K562 (cell line): Measurements from ENCODE around the gene CPED1. TPM values are rescaled to one million over a fixed set of nuclear protein-coding genes. Genes with fewer than 3 reads are reported as not detected.
A peak's percentile ranks its signal among the peaks of the same experiment; 100 is the strongest.

Experiments
- CBFA2T3 ChIP-seq: fragments of 450-650 bp; IDR thresholded peaks from 2 replicates; pipeline ENCODE4 v1.6.1; 2017
- COPS2 ChIP-seq: fragments of 450-650 bp; conservative IDR thresholded peaks from 2 replicates; pipeline ENCODE4 v1.6.1; 2016; ENCODE audit warnings: mild to moderate bottlenecking, moderate library complexity
- ETV6 ChIP-seq, 3 experiments: fragments of 150-350 bp in 1 of 3; sonication (generic) in 1 of 3; formaldehyde crosslinking in 1 of 3; IDR thresholded peaks; 2 replicates each; pipeline versions ENCODE4 v1.6.1 to v1.8.0; 2014 to 2022; ENCODE audit warnings: borderline replicate concordance in 2 of 3, low read depth in 2 of 3, antibody characterized with exemption in 1 of 3, low read length in 1 of 3, mild to moderate bottlenecking in 1 of 3, missing genetic modification reagents in 1 of 3
- KDM2B ChIP-seq: fragments of 250-450 bp; sonication (Bioruptor Pico); IDR thresholded peaks from 2 replicates; pipeline ENCODE4 v1.8.0; 2021; ENCODE audit warnings: mild to moderate bottlenecking, moderate library complexity
- LCOR ChIP-seq: sonication (generic); formaldehyde crosslinking; IDR thresholded peaks from 2 replicates; pipeline ENCODE4 v1.8.0; 2022; ENCODE audit warnings: mild to moderate bottlenecking, missing genetic modification reagents
- MAFK ChIP-seq: IDR thresholded peaks from 2 replicates; pipeline ENCODE4 v1.6.1; 2011; ENCODE audit warnings: low read length, improper control_type of control experiment
- NCOA6 ChIP-seq: fragments of 450-650 bp; IDR thresholded peaks from 2 replicates; pipeline ENCODE4 v1.6.1; 2017; ENCODE audit warnings: mild to moderate bottlenecking
- NFATC3 ChIP-seq: fragments of 450-650 bp; IDR thresholded peaks from 2 replicates; pipeline ENCODE4 v1.6.1; 2017; ENCODE audit warnings: mild to moderate bottlenecking
- SRSF1 ChIP-seq: fragments of 200-400 bp; formaldehyde crosslinking; IDR thresholded peaks from 2 replicates; pipeline ENCODE4 v1.6.1; 2017; ENCODE audit warnings: mild to moderate bottlenecking, low read depth, low read length, moderate library complexity
- TFAM ChIP-seq: fragments of 250-450 bp; sonication (Bioruptor Pico); conservative IDR thresholded peaks from 2 replicates; pipeline ENCODE4 v1.5.0; 2021; ENCODE audit warnings: mild to moderate bottlenecking, moderate library complexity
- YBX1 ChIP-seq: fragments of 450-650 bp; IDR thresholded peaks from 2 replicates; pipeline ENCODE4 v1.7.1; 2016; ENCODE audit warnings: mild to moderate bottlenecking
- ZNF23 ChIP-seq: fragments of 250-450 bp; sonication (Bioruptor Pico); IDR thresholded peaks from 2 replicates; pipeline ENCODE4 v1.4.0; 2020; ENCODE audit warnings: mild to moderate bottlenecking
- ZSCAN32 ChIP-seq: fragments of 450-650 bp; formaldehyde crosslinking; IDR thresholded peaks from 2 replicates; pipeline ENCODE4 v1.4.0; 2020; ENCODE audit warnings: mild to moderate bottlenecking, moderate library complexity
- polyA plus RNA-seq, 8 experiments: library from polyadenylated mRNA; depleted of rRNA in 4 of 8; stranded (reverse) in 5 of 8; unstranded in 3 of 8; fragments of >200 nt; fragmentation: Nextera tagmentation in 2 of 8; fragmentation: Illumina TruSeq in 1 of 8; extraction: Ambion mirVana in 2 of 8; extraction: Trizol in 1 of 8; gene quantifications; 2 replicates each; pipeline versions ENCODE4 v1.2.1 to v1.2.3, GENCODE V29; 2011 to 2014; ENCODE audit warnings: inconsistent platforms in 1 of 8, missing spikeins in 1 of 8
- total RNA-seq, 7 experiments: library from RNA; depleted of rRNA in 6 of 7; stranded (reverse); fragments of >200 nt in 6 of 7; fragmentation: Illumina TruSeq in 2 of 7; extraction: Trizol in 2 of 7; gene quantifications; 2 replicates each; pipeline versions ENCODE4 v1.2.1 to v1.2.3, GENCODE V29; 2011 to 2021; ENCODE audit warnings: low replicate concordance in 1 of 7
- TF ChIP-seq, protein P1 (sequence below): fragments of 450-650 bp; formaldehyde crosslinking; IDR thresholded peaks from 2 replicates; pipeline ENCODE4 v1.4.0; 2020; ENCODE audit warnings: mild to moderate bottlenecking, mixed read lengths
- TF ChIP-seq, protein P2 (sequence below): fragments of 450-650 bp; IDR thresholded peaks from 2 replicates; pipeline ENCODE4 v1.7.1; 2018; ENCODE audit warnings: mild to moderate bottlenecking, low read depth; ENCODE audit not compliant: partially characterized antibody
- TF ChIP-seq, protein P3 (sequence below): fragments of 250-450 bp; sonication (Bioruptor Pico); IDR thresholded peaks from 2 replicates; pipeline ENCODE4 v1.5.0; 2021; ENCODE audit warnings: mild to moderate bottlenecking, moderate library complexity
- TF ChIP-seq, protein P4 (sequence below): fragments of 450-650 bp; IDR thresholded peaks from 2 replicates; pipeline ENCODE4 v1.6.1; 2018; ENCODE audit not compliant: partially characterized antibody

CPED1 gene
- total and polyA plus RNA-seq, 9 of the 15 experiments (the other 6 are each of a cell fraction or from before 2014, with no cell fraction given) = 195 to 393 (median 290) TPM

DNA sequence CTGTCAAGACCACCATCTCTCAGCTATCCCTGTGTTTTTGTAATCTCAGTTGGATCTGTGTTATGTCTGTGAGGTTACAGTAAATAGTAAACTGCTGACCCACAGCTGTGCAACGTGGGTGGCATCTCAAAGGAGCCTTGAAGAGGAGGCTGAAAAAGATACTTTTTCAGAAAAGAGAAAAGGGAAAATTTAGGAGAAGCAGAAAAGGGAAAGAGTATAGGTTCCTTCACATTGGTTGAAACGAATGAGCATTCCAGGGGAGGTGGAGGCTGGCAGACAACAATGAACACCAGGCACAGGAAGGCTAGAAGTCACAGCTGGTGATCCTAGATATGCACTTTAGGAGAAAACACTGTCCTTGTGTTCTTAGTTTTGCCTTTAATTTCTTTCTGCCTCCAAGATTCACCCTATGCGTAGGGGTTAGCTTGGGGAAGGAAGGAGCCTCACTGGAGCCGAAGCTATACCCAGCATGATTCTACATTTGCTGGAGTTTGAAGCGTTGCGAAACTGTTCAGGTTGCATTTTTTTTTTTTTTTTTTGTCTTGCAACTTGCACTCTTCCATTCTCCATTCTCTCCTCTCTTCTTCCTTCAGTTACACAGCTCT is 18.3 kb downstream of the CPED1 start (continued):
- TF ChIP-seq, protein P1, sequence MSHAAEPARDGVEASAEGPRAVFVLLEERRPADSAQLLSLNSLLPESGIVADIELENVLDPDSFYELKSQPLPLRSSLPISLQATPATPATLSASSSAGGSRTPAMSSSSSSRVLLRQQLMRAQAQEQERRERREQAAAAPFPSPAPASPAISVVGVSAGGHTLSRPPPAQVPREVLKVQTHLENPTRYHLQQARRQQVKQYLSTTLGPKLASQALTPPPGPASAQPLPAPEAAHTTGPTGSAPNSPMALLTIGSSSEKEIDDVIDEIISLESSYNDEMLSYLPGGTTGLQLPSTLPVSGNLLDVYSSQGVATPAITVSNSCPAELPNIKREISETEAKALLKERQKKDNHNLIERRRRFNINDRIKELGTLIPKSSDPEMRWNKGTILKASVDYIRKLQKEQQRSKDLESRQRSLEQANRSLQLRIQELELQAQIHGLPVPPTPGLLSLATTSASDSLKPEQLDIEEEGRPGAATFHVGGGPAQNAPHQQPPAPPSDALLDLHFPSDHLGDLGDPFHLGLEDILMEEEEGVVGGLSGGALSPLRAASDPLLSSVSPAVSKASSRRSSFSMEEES (CRISPR knock-in tag) = no peak
- TF ChIP-seq TFAM (CRISPR knock-in tag) (no peak), LCOR (no peak), SRSF1 (no peak), CBFA2T3 (peak; percentile 82), ETV6 (IDR thresholded peaks at IDR 0.05; ENCODE audit: borderline replicate concordance in 1 of 2, low read depth in 2 of 2, low read length in 1 of 2) (no peak), ETV6 (CRISPR knock-in tag; IDR thresholded peaks at IDR 0.05; ENCODE audit: borderline replicate concordance) (no peak), ZNF23 (CRISPR knock-in tag) (0 out of 2 replicates have a peak, but pooled peaks have one; percentile 42), ZSCAN32 (CRISPR knock-in tag) (peak; percentile 79), NFATC3 (no peak), COPS2 (no peak), NCOA6 (no peak), YBX1 (no peak), KDM2B (CRISPR knock-in tag) (no peak), MAFK (peak; percentile 4; the same call in 1 of the 2 replicates)
- TF ChIP-seq, protein P2, sequence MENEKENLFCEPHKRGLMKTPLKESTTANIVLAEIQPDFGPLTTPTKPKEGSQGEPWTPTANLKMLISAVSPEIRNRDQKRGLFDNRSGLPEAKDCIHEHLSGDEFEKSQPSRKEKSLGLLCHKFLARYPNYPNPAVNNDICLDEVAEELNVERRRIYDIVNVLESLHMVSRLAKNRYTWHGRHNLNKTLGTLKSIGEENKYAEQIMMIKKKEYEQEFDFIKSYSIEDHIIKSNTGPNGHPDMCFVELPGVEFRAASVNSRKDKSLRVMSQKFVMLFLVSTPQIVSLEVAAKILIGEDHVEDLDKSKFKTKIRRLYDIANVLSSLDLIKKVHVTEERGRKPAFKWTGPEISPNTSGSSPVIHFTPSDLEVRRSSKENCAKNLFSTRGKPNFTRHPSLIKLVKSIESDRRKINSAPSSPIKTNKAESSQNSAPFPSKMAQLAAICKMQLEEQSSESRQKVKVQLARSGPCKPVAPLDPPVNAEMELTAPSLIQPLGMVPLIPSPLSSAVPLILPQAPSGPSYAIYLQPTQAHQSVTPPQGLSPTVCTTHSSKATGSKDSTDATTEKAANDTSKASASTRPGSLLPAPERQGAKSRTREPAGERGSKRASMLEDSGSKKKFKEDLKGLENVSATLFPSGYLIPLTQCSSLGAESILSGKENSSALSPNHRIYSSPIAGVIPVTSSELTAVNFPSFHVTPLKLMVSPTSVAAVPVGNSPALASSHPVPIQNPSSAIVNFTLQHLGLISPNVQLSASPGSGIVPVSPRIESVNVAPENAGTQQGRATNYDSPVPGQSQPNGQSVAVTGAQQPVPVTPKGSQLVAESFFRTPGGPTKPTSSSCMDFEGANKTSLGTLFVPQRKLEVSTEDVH = no peak
- TF ChIP-seq, protein P3, sequence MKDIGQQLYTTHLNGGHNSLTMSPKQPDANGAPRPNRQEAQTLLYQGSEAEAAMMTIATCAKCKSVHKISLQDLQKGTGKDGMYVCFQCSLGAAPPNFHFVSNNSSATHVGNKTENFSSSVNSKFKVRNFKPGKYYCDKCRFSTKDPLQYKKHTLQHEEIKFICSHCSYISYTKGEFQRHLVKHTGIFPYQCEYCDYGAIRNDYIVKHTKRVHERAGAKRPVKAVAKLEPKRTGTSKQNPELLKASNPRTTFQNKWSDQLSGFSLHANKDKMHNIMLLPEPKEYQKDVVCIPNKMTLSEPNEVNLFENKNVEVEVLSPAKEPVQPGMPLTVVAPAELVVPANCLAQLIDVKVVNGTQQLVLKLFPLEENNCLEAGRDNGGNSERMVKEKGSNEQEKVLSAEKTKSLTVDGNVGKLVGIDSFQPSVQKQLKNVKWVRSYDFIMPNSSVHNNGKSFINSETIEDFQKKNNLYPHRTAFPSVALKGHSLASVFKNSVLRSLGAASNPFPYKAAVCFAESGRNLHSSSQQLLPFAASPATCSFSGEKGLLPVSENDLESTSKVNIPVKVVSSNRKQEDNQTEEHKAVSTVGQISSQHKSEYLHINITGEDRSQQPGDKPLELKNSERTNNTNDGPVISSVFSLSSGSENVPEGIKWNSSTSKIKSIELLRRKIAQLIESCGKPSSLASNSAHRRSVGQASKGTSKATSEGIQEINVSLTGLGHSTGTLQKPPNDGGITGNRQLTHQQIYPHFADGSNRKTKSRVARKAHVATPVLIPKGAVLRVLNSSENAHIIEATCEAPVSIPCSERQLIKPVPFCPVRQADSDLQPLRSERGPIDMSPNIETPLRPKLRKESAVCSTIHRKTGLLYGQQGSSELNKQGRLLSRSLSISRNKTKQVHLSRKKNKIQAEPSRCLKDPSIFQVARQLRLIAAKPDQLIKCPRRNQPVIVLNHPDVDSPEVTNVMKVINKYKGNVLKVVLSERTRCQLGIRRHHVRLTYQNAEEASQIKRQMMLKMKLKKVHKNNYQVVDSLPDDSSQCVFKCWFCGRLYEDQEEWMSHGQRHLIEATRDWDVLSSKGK (CRISPR knock-in tag) = no peak
- TF ChIP-seq, protein P4, sequence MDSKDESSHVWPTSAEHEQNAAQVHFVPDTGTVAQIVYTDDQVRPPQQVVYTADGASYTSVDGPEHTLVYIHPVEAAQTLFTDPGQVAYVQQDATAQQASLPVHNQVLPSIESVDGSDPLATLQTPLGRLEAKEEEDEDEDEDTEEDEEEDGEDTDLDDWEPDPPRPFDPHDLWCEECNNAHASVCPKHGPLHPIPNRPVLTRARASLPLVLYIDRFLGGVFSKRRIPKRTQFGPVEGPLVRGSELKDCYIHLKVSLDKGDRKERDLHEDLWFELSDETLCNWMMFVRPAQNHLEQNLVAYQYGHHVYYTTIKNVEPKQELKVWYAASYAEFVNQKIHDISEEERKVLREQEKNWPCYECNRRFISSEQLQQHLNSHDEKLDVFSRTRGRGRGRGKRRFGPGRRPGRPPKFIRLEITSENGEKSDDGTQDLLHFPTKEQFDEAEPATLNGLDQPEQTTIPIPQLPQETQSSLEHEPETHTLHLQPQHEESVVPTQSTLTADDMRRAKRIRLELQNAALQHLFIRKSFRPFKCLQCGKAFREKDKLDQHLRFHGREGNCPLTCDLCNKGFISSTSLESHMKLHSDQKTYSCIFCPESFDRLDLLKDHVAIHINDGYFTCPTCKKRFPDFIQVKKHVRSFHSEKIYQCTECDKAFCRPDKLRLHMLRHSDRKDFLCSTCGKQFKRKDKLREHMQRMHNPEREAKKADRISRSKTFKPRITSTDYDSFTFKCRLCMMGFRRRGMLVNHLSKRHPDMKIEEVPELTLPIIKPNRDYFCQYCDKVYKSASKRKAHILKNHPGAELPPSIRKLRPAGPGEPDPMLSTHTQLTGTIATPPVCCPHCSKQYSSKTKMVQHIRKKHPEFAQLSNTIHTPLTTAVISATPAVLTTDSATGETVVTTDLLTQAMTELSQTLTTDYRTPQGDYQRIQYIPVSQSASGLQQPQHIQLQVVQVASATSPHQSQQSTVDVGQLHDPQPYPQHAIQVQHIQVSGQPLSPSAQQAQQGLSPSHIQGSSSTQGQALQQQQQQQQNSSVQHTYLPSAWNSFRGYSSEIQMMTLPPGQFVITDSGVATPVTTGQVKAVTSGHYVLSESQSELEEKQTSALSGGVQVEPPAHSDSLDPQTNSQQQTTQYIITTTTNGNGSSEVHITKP = peak; percentile 39
